SH-SY5Y (cell line): ENCODE data around the gene SNRPB2.

Experiments used
- GATA2 ChIP-seq: IDR thresholded peaks from 2 replicates; pipeline ENCODE4 v1.6.1; 2011; ENCODE audit warnings: mild to moderate bottlenecking, low read depth, low read length
- GATA3 ChIP-seq: IDR thresholded peaks from 2 replicates; pipeline ENCODE4 v1.6.1; 2011; ENCODE audit warnings: low read depth, mild to moderate bottlenecking, low read length, moderate library complexity

- TF ChIP-seq GATA3 = no peak
- TF ChIP-seq GATA2 = no peak
These were observed 28.5 kb upstream of the SNRPB2 start for GRCh38 chr20:16701296-16701695.
